Stimulated activated CD4-positive, alpha-beta T cell treated with anti-CD3 and anti-CD28 coated beads, Interleukin-4, amount 100 ng/mL, for 48 hours (primary cell): Measurements from ENCODE around the gene GAB3.
A peak's percentile ranks its signal among the peaks of the same experiment; 100 is the strongest.

Experiments
- DNase-seq, 2 donors: peaks; one replicate each; pipeline ENCODE4 v3.0.0-alpha.2; 2020; ENCODE audit warnings: low read depth in 2 of 2

Gene GAB3

DNA sequence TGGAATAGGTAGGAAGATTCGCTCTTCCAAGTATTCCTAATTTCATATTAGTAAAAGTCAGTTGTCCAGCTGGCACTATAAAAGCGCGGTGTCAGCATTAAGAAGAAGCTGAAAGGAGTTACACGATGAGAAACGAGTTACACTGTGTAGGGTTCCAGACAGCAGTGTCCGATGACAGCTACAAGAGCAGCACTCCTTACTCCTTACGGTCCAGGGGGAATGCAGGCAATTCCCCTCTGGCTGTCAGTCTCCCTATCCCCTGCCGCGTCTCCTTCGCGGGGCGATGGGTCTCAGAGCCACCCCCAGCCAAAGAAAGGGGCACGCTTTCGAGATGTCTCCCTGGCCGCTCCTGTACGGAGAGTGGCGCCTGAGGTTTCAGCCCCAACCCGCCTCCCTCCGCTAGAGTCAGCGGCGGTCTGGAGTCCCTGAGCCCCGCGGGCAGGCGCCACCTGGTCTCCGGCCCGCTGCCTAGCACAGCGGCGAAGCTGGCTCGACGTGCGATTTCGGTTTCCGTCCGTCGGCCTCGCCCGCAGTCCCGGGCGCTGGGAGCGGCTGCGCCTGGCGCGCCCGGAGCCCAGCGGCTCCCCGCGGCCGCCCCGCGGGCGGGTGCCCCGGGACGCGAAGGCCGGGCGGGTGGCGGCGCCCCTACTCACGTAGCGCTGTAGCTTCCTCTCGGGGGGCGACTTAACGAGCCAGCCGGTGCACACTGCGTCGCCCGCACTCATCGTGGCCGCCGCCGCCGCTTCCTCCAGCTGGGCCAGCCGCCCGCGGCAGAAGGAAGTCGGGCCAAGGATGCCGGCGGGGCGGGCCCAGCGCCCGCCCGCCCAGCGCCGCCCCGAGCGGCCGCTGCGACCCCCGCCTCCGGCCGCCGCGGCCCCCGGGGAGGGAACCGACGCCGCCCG is at the start of gene GAB3:
Gene GAB3, minus strand, starts transcription at position 777 of the 902 bp plus-strand sequence. Its CDS starts 52 bp downstream, at position 725.
- DNase-seq, result no peak

DNA sequence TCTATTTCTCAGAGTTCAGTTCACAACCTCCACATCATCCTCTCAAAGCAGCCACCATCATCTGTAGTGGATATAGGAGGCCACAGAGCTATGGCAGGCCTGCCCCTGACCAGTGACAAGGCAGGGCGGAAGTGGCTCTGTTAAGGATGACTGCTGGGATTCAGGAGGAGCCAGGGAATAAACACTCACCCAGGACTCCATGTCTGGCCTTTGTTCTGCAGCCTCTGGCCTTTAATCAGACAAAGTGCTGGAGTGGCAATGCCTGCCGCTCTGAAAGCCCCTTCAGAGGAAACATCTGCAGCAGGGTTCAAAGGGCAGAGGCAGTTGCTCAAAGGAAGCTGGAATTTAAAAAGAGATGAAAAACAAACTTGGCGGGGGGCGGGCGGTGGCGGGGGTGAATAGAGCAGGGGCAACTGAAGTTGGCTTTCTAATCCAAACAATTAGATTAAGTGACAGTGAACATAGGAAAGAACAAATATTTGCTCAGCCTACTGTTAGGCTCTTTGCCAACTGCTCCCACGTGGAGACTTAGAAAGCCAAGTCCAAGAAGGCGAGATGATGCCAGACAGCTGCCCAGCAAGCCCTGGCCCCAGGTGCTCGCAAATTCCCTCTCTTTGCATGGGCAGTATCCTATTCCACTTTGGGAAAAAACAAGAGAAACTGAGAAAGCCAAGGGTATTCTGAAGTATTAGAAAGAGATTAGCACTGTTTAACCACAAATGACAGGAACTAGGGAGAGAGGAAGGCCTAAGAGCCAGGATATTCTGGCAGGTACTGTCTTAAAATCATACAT is 48.9 kb upstream of the GAB3 start:
- no peak for DNase-seq

- DNase-seq, result no peak
These were observed 46.1 kb upstream of the GAB3 start for GRCh38 chrX:154797006-154797405.

DNA sequence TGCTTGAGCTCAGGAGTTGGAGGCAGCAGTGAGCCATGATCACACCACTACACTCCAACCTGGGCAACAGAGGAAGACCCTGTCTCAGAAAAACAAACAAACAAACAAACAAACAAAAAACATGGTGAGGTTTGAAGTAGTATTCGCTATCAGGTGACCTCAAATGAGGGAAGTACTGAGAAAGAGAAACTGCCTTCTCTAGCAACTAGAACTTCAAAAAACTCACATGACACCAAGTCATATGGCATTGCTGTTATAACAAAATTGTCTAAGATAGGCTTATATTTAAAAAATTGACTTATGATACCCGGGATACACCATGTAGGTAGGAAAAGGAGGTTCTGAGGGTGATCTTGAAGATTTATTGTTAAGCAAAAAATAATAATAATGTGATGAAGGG is 44.1 kb upstream of the GAB3 start:
- no peak for DNase-seq

DNA sequence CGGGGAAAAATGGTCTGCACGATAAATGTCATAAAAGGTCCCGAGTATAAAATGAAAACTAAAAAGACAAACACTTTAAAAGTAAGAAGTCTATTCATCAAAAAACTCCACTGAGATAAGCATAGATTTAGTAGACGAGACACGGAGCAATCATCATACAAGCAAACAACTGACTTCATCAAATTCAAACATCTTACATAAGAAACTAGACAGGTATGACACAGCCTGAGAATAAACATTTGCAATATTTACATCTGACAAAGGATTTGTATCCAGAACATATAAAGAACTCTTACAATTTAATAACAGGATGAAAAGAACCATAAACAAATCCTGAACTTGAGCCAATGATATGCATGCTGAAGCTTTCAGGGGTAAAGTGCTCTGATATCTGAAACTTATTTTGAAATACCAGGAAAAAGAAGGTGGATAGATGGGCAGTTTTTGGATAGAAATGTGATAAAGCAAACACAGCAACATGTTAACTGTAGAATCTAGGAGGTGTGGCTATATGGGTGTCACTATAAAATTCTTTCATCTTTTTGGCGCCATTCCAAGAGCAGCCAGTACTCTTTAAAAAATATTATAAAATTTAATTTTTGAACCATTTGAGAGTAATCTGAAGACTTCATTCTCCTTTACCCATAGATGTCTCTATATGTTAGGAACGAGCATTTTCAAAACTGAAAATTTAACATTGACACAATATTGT is 42.4 kb upstream of the GAB3 start:
- no peak for DNase-seq

GRCh38 chrX:154791939-154792338 is 41.1 kb upstream of the GAB3 start:
- DNase-seq, result no peak

DNA sequence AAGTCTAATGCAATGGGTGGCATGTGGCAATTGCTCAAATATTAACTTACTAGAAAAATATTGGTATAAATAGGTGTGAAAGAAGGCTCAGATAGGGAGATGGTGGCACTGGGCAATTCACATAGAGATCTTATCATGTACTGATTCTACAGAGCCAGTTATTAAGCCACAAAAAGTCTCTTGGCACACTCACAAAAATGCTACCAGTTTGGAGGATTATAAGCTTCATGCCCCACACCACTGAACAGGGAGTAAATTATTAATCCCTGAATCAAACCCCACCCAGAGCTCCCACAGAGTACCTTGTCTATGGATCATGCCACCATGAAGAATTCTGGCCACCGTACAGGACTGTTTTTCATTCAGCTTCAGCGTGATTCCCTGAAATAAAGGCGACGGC is 40.6 kb upstream of the GAB3 start:
- DNase-seq, result no peak

DNA sequence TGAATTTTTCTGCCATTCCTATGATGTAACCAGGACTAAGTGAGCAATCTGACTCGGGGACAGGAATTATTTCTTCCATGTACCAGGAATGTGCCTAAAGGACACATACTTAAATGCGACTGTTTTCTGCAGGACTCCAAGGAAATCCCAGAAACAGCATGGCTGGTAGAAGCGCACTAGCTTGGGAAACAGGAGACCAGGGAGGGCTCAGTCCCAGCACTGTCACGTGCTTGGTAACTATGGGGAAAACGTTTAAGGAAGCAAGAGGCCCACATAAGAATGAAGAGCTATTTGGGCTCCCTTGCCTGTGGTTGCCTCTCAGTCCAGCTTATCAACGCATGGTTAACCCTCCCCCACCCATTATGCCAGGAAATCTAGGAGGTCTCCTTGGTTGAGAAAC is 34.8 kb upstream of the GAB3 start:
- no peak for DNase-seq

DNA sequence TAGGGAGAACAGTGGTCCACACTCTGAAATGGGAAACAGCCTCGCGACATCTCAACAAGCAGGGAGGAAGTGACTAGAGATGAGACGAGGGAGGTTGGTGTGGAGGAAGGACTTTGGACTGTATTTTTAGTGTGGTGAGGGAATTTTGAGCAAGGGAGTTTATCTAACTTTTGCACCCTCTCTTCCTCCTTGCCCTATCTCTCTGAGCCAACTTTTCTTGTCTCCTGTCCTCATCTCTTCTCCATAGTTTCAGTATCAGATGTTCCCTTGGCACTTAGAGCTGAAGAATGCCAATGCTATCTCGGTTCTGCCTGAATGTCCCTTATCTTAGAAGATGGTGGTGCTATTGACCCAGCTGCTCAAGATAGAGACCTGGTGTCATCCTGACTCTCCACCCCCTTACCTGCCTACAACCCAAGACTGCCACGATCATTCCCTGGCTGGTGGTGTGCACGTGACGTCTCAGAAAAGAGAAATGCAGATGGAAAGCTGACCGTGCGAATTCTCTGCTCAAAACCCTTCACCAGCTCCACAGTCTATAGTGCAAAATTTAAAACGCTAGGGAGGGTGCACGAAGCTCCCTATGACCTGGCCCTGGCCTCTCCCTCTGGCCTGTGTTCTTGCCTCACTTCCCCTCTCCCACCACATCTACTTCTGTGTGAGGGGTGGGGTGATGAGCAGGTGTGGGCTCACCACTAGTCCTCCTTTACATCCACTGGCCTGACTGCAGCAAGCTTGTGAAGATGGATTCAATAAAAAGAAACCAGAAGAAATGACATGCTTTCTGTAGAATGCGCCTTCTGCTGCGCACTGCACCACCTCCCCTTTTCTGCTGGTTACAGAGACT is 33.5 kb upstream of the GAB3 start:
- no peak for DNase-seq

GRCh38 chrX:154780968-154781367 is 30.1 kb upstream of the GAB3 start:
- no peak for DNase-seq

- no peak for DNase-seq
These were observed 28.4 kb upstream of the GAB3 start for GRCh38 chrX:154779261-154779660.

DNA sequence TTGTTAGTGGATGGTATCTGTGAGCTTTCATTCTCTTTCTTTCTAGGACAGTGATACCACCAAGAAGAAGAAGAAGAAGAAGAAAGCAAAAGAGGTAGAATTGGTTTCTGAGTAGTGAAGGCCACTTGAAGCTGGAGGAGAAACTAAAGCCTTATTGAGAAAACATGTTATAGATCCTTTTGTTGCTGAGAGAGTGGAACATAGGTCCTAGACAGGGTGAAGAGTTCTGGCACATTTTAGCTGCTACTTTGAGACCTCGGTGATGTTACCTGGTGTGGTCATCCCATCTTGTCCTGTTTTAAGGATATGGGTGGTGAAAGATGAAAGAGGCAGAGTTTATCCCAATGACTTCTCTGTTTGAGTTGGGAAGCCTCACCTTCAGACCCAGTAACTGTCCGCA is 25.9 kb upstream of the GAB3 start:
- no peak for DNase-seq

DNA sequence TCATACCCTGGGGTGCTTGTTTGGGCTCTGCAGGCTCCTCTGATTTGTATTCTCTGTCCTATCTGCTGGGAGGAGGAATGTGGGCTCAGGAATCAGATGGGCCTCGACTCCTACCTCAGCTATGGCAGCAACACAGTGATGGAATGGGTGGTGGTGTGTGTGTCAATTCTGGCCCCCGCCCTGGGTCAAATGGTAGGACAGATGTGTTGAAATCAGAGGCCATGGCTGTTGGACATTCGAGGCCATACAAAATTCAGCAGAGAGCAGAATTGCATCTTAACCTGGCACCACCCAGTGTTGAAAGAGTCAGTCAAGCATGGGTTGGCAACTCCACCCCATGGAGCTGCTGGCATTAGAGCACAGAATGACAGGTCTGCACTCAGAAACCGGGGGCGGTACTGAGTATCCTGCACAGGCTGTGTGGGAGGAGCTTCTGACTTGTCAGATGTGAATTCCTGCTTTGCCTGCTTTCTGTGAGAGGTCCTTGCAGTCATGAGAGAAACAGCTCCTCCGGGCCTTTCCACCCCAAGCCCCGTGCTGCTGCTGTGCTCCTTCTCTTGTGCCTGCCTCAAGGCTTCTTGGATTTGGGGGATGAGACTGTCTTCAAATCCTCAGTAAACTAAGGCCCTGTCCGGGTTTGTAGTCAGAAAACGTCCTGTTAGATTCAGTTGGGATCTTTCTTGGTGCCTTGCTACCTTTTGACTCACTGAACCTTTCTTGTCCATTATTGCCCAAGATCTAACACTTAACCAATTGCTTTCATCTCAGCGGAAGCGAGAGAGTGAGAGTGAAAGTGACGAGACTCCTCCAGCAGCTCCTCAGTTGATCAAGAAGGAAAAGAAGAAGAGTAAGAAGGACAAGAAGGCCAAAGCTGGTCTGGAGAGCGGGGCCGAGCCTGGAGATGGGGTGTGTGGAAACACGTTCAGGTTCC is 24.8 kb upstream of the GAB3 start:
- no peak for DNase-seq

- DNase-seq, result no peak
These were observed 23.7 kb upstream of the GAB3 start for GRCh38 chrX:154774622-154775021.

- DNase-seq, result peak; percentile 88 to 93
These were observed 11.8 kb upstream of the GAB3 start, which contains the start of gene DKC1 for GRCh38 chrX:154762537-154763296. DKC1 (plus strand) TSS chrX:154762864; CDS start chrX:154762966, 102 bp downstream.

- DNase-seq, result no peak
These were observed 11.2 kb upstream of the GAB3 start for GRCh38 chrX:154761977-154762536.

DNA sequence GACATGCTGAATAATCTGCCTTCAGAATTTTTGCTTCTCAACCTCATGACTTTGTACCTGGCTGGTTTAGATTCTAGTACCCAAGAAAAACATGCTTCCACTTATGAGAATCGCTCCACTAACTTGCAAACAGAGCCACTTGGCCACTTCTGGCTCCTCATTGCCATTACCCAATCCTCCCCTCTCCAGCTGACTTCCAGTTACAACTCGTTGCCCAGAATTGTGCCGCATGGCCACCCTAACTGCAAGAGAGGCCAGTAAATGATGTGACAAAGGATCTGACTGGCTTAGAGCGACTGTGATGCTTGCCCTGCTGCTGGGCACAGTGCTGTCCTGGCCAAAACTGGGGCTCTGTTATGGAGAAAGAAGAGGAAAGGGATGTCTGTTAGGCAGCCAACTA is 7.8 kb upstream of the GAB3 start:
- DNase-seq, result no peak

- no peak for DNase-seq
These were observed 893 bp upstream of the GAB3 start for GRCh38 chrX:154751669-154752271.
